HPDE6-E6E7 (cell line): Measurements from ENCODE around the gene GTF3C5.
"Not testable (repeated sequence)": the region's sequence is repeated elsewhere in the genome, so short reads cannot be mapped to it uniquely, and the experiment has no call there.

Source experiments
- DNase-seq: peaks from one replicate; pipeline ENCODE4 v3.0.0; 2011; ENCODE audit warnings: missing footprints; ENCODE audit errors: extremely low spot score

The GTF3C5 gene

GRCh38 chr9:133029994-133030316 is 842 bp upstream of the GTF3C5 start:
- DNase-seq: no peak

- no peak for DNase-seq
These were observed 279 bp downstream of the GTF3C5 start for GRCh38 chr9:133031130-133031422.

GRCh38 chr9:133031496-133031911 is 707 bp downstream of the GTF3C5 start:
- no peak for DNase-seq

GRCh38 chr9:133032171-133032570 is 1.4 kb downstream of the GTF3C5 start:
- DNase-seq: no peak

- no peak for DNase-seq
These were observed 4.9 kb downstream of the GTF3C5 start for GRCh38 chr9:133035669-133036068.

GRCh38 chr9:133037775-133038515 is 7.1 kb downstream of the GTF3C5 start:
- DNase-seq: no peak

GRCh38 chr9:133040892-133041479 is 10.2 kb downstream of the GTF3C5 start:
- DNase-seq: not testable (repeated sequence)

- no peak for DNase-seq
These were observed 11.2 kb downstream of the GTF3C5 start for GRCh38 chr9:133041958-133042357.

GRCh38 chr9:133042676-133043075 is 11.9 kb downstream of the GTF3C5 start:
- no peak for DNase-seq

- no peak for DNase-seq
These were observed 12.7 kb downstream of the GTF3C5 start for GRCh38 chr9:133043449-133044035.

- no peak for DNase-seq
These were observed 13.3 kb downstream of the GTF3C5 start for GRCh38 chr9:133044125-133044524.

- no peak for DNase-seq
These were observed 13.9 kb downstream of the GTF3C5 start for GRCh38 chr9:133044661-133045060.

GRCh38 chr9:133045132-133045531 is 14.3 kb downstream of the GTF3C5 start:
- no peak for DNase-seq

GRCh38 chr9:133046196-133046899 is 15.6 kb downstream of the GTF3C5 start:
- no peak for DNase-seq

- no peak for DNase-seq
These were observed 16.1 kb downstream of the GTF3C5 start for GRCh38 chr9:133046900-133047295.

- peak; percentile 53 for DNase-seq
These were observed 17.8 kb downstream of the GTF3C5 start for GRCh38 chr9:133048595-133048994.

- DNase-seq: no peak
These were observed 18.2 kb downstream of the GTF3C5 start for GRCh38 chr9:133049043-133049442.

GRCh38 chr9:133050142-133050541 is 19.3 kb downstream of the GTF3C5 start:
- no peak for DNase-seq

- DNase-seq: no peak
These were observed 20.0 kb downstream of the GTF3C5 start for GRCh38 chr9:133050781-133051180.

GRCh38 chr9:133051281-133051900 is 20.6 kb downstream of the GTF3C5 start:
- DNase-seq: no peak

GRCh38 chr9:133051966-133052539 is 21.3 kb downstream of the GTF3C5 start:
- DNase-seq: no peak
